Fibroblast of skin of left quadriceps (primary cell): ENCODE measurements around the gene DNAJC5G.
A peak's percentile ranks its signal among the peaks of the same experiment; 100 is the strongest.
"Not testable (repeated sequence)": the region's sequence is repeated elsewhere in the genome, so short reads cannot be mapped to it uniquely, and the experiment has no call there.

Source experiments
- DNase-seq, 2 experiments: peaks; one replicate each; pipeline ENCODE4 v3.0.0-alpha.2; 2013; ENCODE audit warnings: low read depth in 2 of 2

The DNAJC5G gene

GRCh38 chr2:27308359-27308881 is 33.2 kb downstream of the DNAJC5G start, which contains the start of gene UCN:
UCN (minus strand) TSS chr2:27308445; CDS start chr2:27307895, 550 bp downstream.
- DNase-seq, result no peak

GRCh38 chr2:27309651-27310050 is 34.4 kb downstream of the DNAJC5G start:
- no peak for DNase-seq

- no peak for DNase-seq
Measured at GRCh38 chr2:27312152-27312551, 36.9 kb downstream of the DNAJC5G start.

DNA sequence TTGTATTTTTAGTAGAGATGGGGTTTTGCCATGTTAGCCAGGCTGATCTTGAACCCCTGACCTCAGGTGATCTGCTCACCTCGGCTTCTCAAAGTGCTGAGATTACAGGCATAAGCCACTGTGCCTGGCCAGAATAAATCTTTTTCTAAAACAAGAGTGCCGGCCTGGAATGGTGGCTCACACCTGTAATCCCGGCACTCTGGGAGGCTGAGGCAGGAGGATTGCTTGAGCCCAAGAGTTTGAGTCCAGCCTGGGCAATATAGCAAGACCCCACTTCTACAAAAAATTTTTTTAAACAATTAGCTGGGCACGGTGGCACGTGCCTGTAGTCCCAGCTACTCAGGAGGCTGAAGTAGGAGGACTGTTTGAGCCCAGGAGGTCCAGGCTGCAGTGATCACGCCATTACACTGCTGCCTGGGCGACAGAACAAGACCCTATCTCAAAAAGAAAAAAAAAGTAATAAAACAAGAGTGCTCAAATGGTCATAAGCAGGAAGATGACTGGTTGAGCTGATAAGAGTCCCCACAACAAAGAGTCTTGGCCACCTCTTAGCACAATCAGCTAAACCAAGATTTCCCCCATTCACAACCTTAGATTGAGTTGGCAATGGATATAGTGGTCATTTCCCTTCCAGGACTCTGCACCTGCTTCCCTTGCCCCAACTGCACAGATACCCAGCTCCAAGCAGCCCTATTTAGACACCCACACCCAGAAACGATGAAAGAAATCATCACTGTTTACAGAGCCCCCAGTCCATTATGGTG is 38.8 kb downstream of the DNAJC5G start:
- DNase-seq, result no peak

- no peak for DNase-seq
Measured at GRCh38 chr2:27314709-27315108, 39.5 kb downstream of the DNAJC5G start.

- DNase-seq, result no peak
Measured at GRCh38 chr2:27315122-27315521, 39.9 kb downstream of the DNAJC5G start.

GRCh38 chr2:27316655-27317412 is 41.6 kb downstream of the DNAJC5G start:
- no peak for DNase-seq

DNA sequence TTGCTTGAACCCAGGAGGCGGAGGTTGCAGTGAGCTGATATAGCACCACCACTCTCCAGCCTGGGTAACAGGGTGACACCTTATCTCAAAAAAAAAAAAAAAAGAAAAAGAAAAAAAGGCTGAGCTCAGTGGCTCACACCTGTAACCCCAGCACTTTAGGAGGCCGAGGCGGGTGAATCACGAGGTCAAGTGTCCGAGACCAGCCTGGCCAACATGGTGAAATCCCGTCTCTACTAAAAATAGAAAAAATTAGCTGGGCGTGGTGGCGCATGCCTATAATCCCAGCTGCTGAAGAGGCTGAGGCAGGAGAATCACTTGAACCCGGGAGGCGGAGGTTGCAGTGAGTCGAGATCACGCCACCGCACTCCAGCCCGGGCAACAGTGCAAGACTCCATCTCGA is 44.6 kb downstream of the DNAJC5G start:
- DNase-seq, result not testable (repeated sequence)

DNA sequence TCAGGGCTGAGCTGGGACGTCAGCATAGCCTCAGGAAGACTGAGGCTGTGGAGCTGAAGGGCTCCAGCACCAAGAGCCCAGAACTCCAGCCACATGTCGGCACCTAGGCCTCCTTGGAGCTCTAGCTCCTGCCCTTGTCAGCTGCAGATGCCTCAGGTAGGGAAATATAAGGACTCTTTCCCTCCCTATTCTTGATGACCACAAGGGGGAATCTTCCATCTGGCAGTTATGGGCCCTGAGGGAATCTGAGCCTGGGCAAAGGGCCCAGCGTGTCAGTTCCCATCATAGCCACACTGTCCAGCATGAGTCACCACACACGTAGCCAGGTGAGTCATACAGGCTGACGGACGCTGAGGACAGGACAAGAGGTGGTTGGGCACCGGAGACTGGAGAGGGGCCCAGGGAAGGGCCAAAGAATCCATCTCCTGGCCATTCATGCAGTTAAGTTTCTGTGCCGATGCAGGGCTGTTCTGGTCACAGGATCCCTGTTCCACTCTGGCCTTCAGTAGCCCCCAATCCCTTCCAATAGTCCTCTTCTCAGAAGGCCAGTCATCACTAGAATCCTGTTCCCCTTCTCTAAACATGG is 45.8 kb downstream of the DNAJC5G start:
- peak; percentile 94 for DNase-seq

DNA sequence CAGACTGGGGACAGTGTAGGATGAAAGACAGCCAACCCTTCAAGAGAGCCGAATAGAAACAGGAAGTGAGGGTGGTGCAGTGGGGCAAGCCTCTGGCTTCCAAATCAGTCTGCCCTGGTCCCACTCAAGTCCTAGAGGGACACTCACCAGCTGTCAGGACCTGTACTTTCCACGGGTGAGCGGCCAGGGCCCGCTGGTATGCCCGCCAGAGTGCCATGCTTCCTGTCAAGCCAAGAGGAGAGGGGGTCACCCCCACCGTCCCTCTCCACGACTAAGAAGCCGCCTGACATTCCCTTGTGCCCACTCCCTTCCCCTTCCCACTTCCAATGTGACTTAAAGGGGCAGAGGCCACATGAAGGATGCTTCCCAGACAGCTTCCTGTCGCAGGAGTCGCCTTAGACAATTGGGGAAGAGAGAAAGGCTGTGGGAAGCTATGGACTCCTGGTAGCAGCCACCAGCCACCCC is 47.1 kb downstream of the DNAJC5G start:
- no peak for DNase-seq

DNA sequence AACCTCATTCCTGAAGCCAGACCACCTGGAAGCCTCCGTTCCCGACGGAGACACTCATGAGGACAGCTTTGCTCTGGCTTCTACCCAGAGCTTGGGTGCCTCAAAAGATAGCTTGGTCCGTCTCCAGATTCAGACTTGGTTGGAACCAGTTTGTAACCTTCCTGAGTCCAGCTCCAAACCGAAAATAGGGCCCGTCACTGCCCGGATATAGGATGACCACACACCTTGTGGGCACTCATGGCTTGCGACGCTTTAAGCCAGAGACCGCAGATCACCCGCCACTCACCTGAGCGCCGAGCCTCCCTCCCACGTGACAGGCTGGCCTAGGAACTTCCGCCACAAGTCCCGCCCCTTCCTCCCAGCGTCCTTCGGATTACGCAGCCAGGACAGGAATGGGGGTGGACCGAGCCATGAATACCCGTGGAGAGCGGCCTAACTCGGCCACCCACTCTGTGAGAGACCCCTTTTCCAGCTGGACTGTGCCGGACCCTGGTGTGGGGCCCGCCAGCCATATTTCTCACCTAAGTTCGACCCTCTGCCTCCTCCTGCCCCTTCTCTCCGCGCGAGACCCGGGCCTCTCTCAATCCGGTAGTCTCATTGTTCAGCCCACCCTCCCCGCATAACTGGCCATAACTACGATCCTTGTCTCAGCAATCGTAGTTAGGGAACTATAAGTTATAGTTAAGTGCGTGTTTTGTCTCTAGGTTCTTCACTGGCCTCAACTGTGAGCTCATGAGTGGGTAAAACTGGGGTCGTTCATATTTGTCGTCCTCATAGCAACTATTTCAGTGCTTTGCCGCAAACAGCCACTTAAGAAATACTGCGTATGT is 47.7 kb downstream of the DNAJC5G start, which contains the start of gene MPV17:
Gene MPV17, minus strand, starts transcription at position 332 of the 830 bp plus-strand sequence. CDS start 580 bp downstream, outside the sequence.
- peak; percentile 75 to 76 for DNase-seq

- DNase-seq, result no peak
Measured at GRCh38 chr2:27323596-27324285, 48.5 kb downstream of the DNAJC5G start.

DNA sequence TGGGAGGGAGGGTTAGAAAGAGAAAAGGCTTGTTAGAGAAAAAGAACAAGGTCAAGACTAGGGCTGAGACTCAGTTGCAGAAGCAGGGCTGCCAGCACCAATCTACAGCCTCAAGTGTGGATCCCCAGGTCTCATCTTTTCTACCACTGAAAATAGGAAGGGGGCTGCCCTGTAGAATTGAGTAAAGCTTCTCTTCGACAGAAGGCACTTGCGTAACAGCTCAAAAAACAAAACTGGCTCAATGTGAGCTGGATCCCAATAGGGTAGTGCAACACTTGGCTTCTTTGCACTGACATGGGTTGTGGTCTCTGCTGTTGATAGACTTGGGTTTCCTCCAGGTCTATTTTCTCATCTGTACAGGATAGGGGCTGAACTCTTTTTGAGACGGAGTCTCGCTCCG is 49.5 kb downstream of the DNAJC5G start:
- no peak for DNase-seq
